Measurements from ENCODE around the gene SDF2L1. TPM values are rescaled to one million over a fixed set of nuclear protein-coding genes. Genes with fewer than 3 reads are reported as not detected.

SDF2L1 gene
- total and polyA plus RNA-seq, 9 of the 15 experiments (the other 6 are each of a cell fraction or from before 2014, with no cell fraction given) = 15.1 to 989 (median 124) TPM

GRCh38 chr22:21642584-21643448 lies 714 bp downstream of the SDF2L1 start (continued):
- TF ChIP-seq, protein P1, sequence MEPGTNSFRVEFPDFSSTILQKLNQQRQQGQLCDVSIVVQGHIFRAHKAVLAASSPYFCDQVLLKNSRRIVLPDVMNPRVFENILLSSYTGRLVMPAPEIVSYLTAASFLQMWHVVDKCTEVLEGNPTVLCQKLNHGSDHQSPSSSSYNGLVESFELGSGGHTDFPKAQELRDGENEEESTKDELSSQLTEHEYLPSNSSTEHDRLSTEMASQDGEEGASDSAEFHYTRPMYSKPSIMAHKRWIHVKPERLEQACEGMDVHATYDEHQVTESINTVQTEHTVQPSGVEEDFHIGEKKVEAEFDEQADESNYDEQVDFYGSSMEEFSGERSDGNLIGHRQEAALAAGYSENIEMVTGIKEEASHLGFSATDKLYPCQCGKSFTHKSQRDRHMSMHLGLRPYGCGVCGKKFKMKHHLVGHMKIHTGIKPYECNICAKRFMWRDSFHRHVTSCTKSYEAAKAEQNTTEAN (CRISPR knock-in tag; IDR thresholded peaks at IDR 0.05) = no peak
- no peak for TF ChIP-seq SLC30A9 (CRISPR knock-in tag; IDR thresholded peaks at IDR 0.05)
- no peak for TF ChIP-seq ZSCAN32 (CRISPR knock-in tag; IDR thresholded peaks at IDR 0.05)
- TF ChIP-seq, protein P2, sequence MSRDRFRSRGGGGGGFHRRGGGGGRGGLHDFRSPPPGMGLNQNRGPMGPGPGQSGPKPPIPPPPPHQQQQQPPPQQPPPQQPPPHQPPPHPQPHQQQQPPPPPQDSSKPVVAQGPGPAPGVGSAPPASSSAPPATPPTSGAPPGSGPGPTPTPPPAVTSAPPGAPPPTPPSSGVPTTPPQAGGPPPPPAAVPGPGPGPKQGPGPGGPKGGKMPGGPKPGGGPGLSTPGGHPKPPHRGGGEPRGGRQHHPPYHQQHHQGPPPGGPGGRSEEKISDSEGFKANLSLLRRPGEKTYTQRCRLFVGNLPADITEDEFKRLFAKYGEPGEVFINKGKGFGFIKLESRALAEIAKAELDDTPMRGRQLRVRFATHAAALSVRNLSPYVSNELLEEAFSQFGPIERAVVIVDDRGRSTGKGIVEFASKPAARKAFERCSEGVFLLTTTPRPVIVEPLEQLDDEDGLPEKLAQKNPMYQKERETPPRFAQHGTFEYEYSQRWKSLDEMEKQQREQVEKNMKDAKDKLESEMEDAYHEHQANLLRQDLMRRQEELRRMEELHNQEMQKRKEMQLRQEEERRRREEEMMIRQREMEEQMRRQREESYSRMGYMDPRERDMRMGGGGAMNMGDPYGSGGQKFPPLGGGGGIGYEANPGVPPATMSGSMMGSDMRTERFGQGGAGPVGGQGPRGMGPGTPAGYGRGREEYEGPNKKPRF (IDR thresholded peaks at IDR 0.05; ENCODE audit: low read depth, low read length) = no peak
- TF ChIP-seq SMAD1 (IDR thresholded peaks at IDR 0.05; ENCODE audit: low read depth, low read length, partially characterized antibody) = peak; percentile 86
- no peak for TF ChIP-seq ZNF217 (CRISPR knock-in tag; IDR thresholded peaks at IDR 0.05)
- TF ChIP-seq ARID3A (IDR thresholded peaks at IDR 0.05; ENCODE audit: borderline replicate concordance, low read depth, low read length) = peak; percentile 81; the same call in 1 of the 2 replicates
- no peak for TF ChIP-seq XRCC4 (IDR thresholded peaks at IDR 0.05; ENCODE audit: extremely low read depth, insufficient read depth, insufficient read length)
- TF ChIP-seq, protein P3, sequence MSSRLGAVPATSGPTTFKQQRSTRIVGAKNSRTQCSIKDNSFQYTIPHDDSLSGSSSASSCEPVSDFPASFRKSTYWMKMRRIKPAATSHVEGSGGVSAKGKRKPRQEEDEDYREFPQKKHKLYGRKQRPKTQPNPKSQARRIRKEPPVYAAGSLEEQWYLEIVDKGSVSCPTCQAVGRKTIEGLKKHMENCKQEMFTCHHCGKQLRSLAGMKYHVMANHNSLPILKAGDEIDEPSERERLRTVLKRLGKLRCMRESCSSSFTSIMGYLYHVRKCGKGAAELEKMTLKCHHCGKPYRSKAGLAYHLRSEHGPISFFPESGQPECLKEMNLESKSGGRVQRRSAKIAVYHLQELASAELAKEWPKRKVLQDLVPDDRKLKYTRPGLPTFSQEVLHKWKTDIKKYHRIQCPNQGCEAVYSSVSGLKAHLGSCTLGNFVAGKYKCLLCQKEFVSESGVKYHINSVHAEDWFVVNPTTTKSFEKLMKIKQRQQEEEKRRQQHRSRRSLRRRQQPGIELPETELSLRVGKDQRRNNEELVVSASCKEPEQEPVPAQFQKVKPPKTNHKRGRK (tag; IDR thresholded peaks at IDR 0.05) = no peak
- TF ChIP-seq LARP7 (IDR thresholded peaks at IDR 0.05) = no peak
- peak; percentile 54 for TF ChIP-seq CHD4 (IDR thresholded peaks at IDR 0.05; ENCODE audit: insufficient read depth, insufficient replicate concordance, low read depth, low read length, poor library complexity, severe bottlenecking)
- TF ChIP-seq ARID2 (IDR thresholded peaks at IDR 0.05) = no peak
- TF ChIP-seq FOXK1 (CRISPR knock-in tag; IDR thresholded peaks at IDR 0.05; ENCODE audit: borderline replicate concordance) = no peak
- TF ChIP-seq ZC3H11A (IDR thresholded peaks at IDR 0.05; ENCODE audit: low read depth, low read length) = peak; percentile 96
- peak; percentile 30; the same call in 1 of the 2 replicates for TF ChIP-seq MXI1 (IDR thresholded peaks at IDR 0.05; ENCODE audit: low read depth, low read length)
- peak; percentile 68 for TF ChIP-seq ZNF384 (IDR thresholded peaks at IDR 0.05; ENCODE audit: low read depth, low read length)
- TF ChIP-seq DACH1 (IDR thresholded peaks at IDR 0.05; ENCODE audit: partially characterized antibody) = no peak
- no peak for TF ChIP-seq BRD9 (IDR thresholded peaks at IDR 0.05; ENCODE audit: low read depth, partially characterized antibody)
- no peak for TF ChIP-seq CEBPG (CRISPR knock-in tag; IDR thresholded peaks at IDR 0.05)
- no peak for TF ChIP-seq CEBPG (tag; conservative IDR thresholded peaks at IDR 0.05 in 1 of 2, IDR thresholded peaks at IDR 0.05 in 1 of 2)
- peak; percentile 19 for TF ChIP-seq SAP30 (IDR thresholded peaks at IDR 0.05; ENCODE audit: borderline replicate concordance, insufficient read depth, low read depth, low read length, poor library complexity, severe bottlenecking)
